ENCODE results near the gene KIF14.

- TF ChIP-seq EZH2 (IDR thresholded peaks at IDR 0.05) = no peak
- no peak for TF ChIP-seq CTCF (IDR thresholded peaks at IDR 0.05)
Measured at GRCh38 chr1:200652378-200652777, 31.8 kb upstream of the KIF14 start.

Data from neural progenitor cell (in vitro differentiated cells).